Memory B cell (primary cell): ENCODE measurements around the gene TIMM17B.

ENCODE experiments used
- ATAC-seq: fragments of 150-1000 bp; cut with Tn5 transposase; 2 replicates; pipeline ENCODE4 v1.10.0; 2021; ENCODE audit warnings: low read depth, mild to moderate bottlenecking, moderate library complexity
- DNase-seq, 2 donors: peaks; one replicate each; pipeline ENCODE4 v3.0.0; 2022; ENCODE audit warnings: low spot score in 2 of 2
- H3K27ac Mint-ChIP-seq: one replicate; pipeline ENCODE4 v1.8.0; 2022; ENCODE audit warnings: mild to moderate bottlenecking, moderate library complexity, mixed read lengths
- H3K27me3 Mint-ChIP-seq: one replicate; pipeline ENCODE4 v1.8.0; 2022; ENCODE audit warnings: mixed read lengths
- H3K36me3 Mint-ChIP-seq: one replicate; pipeline ENCODE4 v1.8.0; 2022; ENCODE audit warnings: mild to moderate bottlenecking, mixed read lengths
- H3K4me1 Mint-ChIP-seq: one replicate; pipeline ENCODE4 v1.8.0; 2022; ENCODE audit warnings: mixed read lengths
- H3K4me3 Mint-ChIP-seq: one replicate; pipeline ENCODE4 v1.8.0; 2022; ENCODE audit warnings: mild to moderate bottlenecking, moderate library complexity, mixed read lengths
- H3K9me3 Mint-ChIP-seq: one replicate; pipeline ENCODE4 v1.8.0; 2022; ENCODE audit warnings: mixed read lengths

TIMM17B gene

GRCh38 chrX:48927736-48928382, 30.3 kb upstream of the TIMM17B start:
- ATAC-seq (peak; percentile 78), DNase-seq (no peak)
- Mint-ChIP-seq H3K27me3 (no peaks in the 10 kb centered on the region), H3K4me1 (peaks cover 17% of the 10 kb centered on the region), H3K9me3 (no peaks in the 10 kb centered on the region), H3K4me3 (peak overlapping the region; percentile 69), H3K27ac (peak overlapping the region; percentile 75), H3K36me3 (peaks cover 16% of the 10 kb centered on the region)

DNA sequence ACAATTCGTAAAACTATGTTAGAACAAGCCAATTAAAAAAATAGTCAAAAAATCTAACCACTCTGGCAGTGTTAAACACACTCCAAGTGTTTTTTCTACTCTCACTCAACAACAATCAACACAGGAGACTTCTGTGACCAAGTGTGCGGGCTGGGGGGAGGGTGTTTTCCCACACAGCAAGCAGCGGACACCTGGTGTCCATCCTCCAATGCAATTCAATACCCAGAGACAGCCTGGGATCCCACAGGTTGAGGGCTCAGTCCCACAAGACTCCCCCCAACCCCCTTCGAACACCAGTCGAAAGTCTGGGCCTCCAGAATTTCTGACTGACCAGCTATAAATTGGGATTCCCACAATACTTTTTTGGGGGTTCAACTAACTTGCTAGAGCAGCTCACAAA, 29.6 kb upstream of the TIMM17B start:
- Mint-ChIP-seq H3K4me1 (peaks cover 16% of the 10 kb centered on the region), H3K36me3 (peaks cover 18% of the 10 kb centered on the region), H3K9me3 (no peaks in the 10 kb centered on the region), H3K27ac (no peak overlapping the region), H3K27me3 (no peaks in the 10 kb centered on the region), H3K4me3 (no peak overlapping the region)
- ATAC-seq, result no peak
- DNase-seq, result no peak

DNA sequence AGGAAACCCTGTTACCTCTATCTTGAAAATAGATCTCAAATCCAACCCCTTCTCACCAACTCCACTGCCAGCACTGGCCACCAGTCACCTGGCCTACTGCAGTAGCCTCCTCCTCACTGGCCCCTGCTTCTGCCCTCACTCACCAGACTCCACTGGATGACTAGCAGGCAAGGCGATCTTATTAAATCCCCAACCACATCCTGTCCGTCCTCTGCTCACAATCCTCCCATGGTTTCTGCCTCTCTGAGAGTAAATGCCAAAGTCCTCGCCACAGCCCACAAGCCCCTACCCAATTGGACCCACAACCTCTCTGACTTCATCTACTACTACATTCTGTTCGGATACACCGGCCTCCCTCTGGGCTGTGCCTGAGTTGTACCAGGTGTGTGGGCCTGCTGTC, 26.7 kb upstream of the TIMM17B start:
- Mint-ChIP-seq H3K27ac (peak overlapping the region; percentile 80), H3K27me3 (no peaks in the 10 kb centered on the region), H3K36me3 (peaks cover 13% of the 10 kb centered on the region), H3K9me3 (no peaks in the 10 kb centered on the region), H3K4me3 (no peak overlapping the region), H3K4me1 (peaks cover 26% of the 10 kb centered on the region)
- ATAC-seq (no peak), DNase-seq (no peak)

DNA sequence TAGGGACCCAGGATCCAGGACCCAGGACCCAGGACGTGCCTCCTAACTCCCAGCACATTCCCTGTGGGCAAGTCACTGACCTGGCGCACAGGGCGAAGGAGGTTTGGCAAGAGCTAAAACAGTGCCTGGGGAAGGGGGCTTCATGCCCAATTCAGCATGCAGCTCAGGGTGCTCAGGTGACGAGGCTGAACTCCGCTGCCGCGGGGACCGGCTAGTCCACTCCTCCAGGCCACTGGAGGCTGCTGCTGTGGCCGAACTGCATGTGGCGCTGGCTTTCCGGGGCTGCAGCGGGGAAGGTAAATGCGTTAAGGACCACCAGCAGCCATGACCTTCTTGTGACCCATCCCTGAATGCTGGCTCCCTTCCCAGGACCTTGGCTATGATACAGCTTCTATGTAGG, 26.2 kb upstream of the TIMM17B start:
- DNase-seq, result no peak
- H3K27ac Mint-ChIP-seq, result no peak overlapping the region
- H3K9me3 Mint-ChIP-seq, result no peaks in the 10 kb centered on the region
- no peaks in the 10 kb centered on the region for H3K27me3 Mint-ChIP-seq
- H3K4me3 Mint-ChIP-seq, result no peak overlapping the region
- H3K4me1 Mint-ChIP-seq, result peaks cover 26% of the 10 kb centered on the region
- peaks cover 13% of the 10 kb centered on the region for H3K36me3 Mint-ChIP-seq
- ATAC-seq, result no peak

DNA sequence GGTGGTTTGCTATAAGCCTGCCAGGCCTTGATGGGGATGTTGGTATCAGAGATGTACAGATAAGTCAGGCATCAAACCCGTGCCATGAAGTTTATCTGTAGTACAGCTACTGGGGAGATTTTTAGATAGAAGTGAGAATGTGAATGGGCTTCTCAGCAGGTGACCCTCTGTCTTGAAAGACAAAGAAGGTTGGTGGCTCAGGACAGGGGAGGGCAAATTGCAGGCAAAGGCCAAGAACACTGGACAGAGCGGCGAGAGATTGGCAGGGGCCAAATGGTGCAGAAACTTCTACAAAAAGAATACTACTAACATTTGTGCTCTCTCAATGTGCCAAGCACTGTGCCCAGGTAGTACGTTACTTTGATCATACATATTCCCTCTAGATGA, 23.1 kb upstream of the TIMM17B start:
- Mint-ChIP-seq H3K4me3 (peak overlapping the region; percentile 87), H3K4me1 (peaks cover 21% of the 10 kb centered on the region), H3K36me3 (peaks cover 27% of the 10 kb centered on the region), H3K27ac (peak overlapping the region; percentile 95), H3K27me3 (no peaks in the 10 kb centered on the region), H3K9me3 (no peaks in the 10 kb centered on the region)
- ATAC-seq (no peak), DNase-seq (no peak)

- H3K9me3 Mint-ChIP-seq, result no peaks in the 10 kb centered on the region
- DNase-seq (no peak), ATAC-seq (no peak)
- H3K4me1 Mint-ChIP-seq, result peaks cover 24% of the 10 kb centered on the region
- H3K36me3 Mint-ChIP-seq, result peaks cover 23% of the 10 kb centered on the region
- H3K27ac Mint-ChIP-seq, result peak overlapping the region; percentile 95
- H3K4me3 Mint-ChIP-seq, result peak overlapping the region; percentile 87
- H3K27me3 Mint-ChIP-seq, result no peaks in the 10 kb centered on the region
Measured at GRCh38 chrX:48919947-48920717, 22.6 kb upstream of the TIMM17B start.

GRCh38 chrX:48919360-48919841, 21.8 kb upstream of the TIMM17B start:
- Mint-ChIP-seq H3K27ac (peak overlapping the region; percentile 95), H3K4me1 (peaks cover 22% of the 10 kb centered on the region)
- DNase-seq, result no peak

GRCh38 chrX:48918643-48919340, 21.2 kb upstream of the TIMM17B start, which contains the start of gene PIM2:
Gene PIM2 (minus strand): TSS chrX:48919024. CDS start chrX:48918834, 190 bp downstream.
- Mint-ChIP-seq H3K36me3 (peaks cover 22% of the 10 kb centered on the region), H3K4me1 (peaks cover 21% of the 10 kb centered on the region), H3K4me3 (peak within 1 kb of the TSS; percentile 87), H3K9me3 (no peaks in the 10 kb centered on the region), H3K27ac (peak within 1 kb of the TSS; percentile 95), H3K27me3 (no peaks in the 10 kb centered on the region)
- ATAC-seq, result peak; percentile 70
- DNase-seq, result peak; percentile 79 to 83

More at GRCh38 chrX:48919360-48919841, 21.8 kb upstream of the TIMM17B start:
- H3K27me3 Mint-ChIP-seq, result no peaks in the 10 kb centered on the region
- peak overlapping the region; percentile 87 for H3K4me3 Mint-ChIP-seq
- ATAC-seq, result peak; percentile 30
- peaks cover 22% of the 10 kb centered on the region for H3K36me3 Mint-ChIP-seq
- H3K9me3 Mint-ChIP-seq, result no peaks in the 10 kb centered on the region

- H3K4me3 Mint-ChIP-seq, result peak overlapping the region; percentile 87
- no peaks in the 10 kb centered on the region for H3K27me3 Mint-ChIP-seq
- peaks cover 21% of the 10 kb centered on the region for H3K4me1 Mint-ChIP-seq
- peak overlapping the region; percentile 95 for H3K27ac Mint-ChIP-seq
- H3K36me3 Mint-ChIP-seq, result peaks cover 22% of the 10 kb centered on the region
- no peak for DNase-seq
- no peak for ATAC-seq
- no peaks in the 10 kb centered on the region for H3K9me3 Mint-ChIP-seq
Measured at GRCh38 chrX:48918301-48918642, 20.7 kb upstream of the TIMM17B start.

DNA sequence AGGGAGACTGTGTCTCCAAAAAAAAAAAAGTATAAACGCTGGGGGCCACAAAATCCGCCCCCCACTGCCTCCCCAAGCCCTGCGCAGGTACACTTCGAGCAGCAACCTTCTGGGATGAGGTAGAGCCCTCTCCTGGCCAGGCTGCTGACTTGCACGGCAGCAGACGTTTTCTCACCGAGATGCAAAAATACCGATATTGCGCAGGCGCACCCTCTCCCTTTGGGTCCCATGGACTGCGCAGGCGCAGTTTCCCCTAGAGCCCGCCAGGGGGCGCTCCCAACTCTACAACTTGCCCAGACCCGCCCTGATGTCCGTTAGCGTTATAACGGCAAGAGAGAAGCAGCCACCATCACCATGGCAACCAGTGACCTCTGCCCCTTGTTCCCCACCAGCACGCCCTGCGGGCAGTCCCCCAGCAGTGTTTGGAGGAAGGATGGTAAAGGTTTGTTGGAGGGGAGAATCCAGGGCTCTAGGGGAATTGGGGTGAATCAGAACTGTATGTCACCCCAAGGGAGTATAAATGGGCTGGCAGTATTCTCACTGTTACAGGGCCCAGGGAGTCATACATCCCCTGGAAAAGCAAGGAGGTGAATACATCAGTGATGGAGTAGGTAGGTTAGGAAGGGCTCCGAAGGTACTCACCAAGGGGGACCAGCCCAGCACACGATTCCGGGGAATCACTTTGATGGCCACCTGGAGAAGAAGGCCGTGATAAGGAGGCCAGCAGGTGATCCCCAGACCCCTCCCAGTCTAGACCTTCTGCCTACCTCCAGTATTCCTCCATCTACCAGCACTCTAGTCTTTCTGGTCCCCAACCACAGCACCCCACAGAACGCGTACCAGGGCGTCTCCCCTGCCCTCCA, 19.8 kb upstream of the TIMM17B start:
- Mint-ChIP-seq H3K4me1 (peaks cover 23% of the 10 kb centered on the region), H3K36me3 (peaks cover 21% of the 10 kb centered on the region), H3K27ac (peak overlapping the region; percentile 95), H3K4me3 (peak overlapping the region; percentile 87), H3K9me3 (no peaks in the 10 kb centered on the region), H3K27me3 (no peaks in the 10 kb centered on the region)
- ATAC-seq, result peak; percentile 50
- DNase-seq, result peak; percentile 84 to 85

DNA sequence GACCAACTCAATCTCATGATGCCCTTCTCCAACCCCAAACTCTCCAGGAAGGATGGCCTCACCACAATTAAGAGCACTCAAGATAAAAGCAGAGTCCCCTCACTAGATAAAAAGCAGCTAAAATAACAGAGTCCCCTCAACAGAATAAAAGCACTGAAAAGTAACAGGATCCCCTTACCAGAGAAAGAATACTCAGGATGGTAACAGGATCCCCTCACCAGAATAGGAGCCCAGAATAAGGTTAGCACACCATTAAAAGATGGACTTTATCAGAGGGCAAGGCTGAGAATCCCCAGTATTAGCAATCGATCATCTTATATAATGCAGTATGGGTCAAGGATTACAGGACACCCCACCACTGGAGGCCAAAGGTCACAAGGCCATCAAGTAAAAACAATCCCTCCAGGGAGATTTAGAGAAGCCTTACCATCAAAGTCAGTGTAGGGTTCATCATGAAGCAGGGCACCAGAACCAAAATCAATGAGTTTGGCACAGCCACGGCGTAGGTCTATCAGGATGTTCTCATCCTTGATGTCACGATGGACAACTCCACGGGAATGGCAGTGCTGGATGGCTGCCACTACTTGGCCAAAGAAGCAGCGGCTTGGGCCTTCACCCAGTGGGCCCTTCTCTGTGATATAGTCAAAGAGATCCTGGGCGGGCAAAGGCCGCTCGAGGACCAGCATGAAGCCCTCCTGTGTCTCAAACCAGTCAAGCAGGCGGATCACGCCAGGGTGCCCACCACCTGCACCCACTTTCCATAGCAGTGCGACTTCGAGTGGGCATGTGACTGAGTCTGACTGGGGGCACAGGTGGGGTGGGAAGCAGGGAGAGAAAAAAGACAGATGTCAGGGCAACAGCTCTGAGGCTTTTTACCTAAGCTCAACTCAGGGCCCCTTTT, 17.3 kb upstream of the TIMM17B start:
- H3K4me1 Mint-ChIP-seq, result peaks cover 31% of the 10 kb centered on the region
- ATAC-seq, result no peak
- H3K4me3 Mint-ChIP-seq, result peak overlapping the region; percentile 87
- DNase-seq, result no peak
- no peaks in the 10 kb centered on the region for H3K9me3 Mint-ChIP-seq
- no peaks in the 10 kb centered on the region for H3K27me3 Mint-ChIP-seq
- H3K36me3 Mint-ChIP-seq, result peaks cover 21% of the 10 kb centered on the region
- H3K27ac Mint-ChIP-seq, result peak overlapping the region; percentile 99

DNA sequence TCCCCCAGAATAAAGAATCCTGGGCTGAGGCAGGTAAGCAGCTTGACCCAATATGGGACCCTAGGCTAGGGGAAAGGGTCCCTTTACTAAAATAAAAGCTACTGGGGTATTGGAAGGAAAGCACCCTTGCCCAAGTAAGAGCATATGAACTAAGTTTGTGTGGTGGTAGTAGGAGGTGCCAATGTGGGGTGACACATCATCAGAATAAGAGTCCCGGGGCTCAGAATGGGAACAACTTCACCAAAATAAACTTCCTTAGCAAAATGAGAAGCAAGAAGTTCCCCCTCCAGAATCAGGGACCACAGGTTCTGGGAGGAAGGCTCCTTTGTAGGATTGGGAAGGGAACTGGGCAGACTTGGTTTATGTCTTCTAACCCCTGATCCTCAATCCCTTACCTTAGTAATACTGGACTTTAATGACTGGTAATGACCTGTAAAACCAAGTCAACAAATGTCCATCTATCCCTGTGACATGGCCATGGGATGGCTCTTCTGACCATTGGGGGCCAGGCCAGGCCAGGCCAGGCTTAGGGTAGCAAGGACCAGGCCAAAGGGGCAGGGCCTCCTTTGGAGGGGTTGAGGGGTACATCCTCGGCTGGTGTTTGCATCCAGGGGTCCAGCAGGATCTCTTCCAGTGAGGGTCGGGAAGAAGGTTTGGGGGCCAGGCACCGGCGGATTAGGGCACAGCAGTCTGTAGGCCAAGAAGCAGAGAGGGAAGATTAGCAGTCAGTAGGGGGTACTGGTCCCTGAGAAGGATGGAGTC, 16.2 kb upstream of the TIMM17B start:
- peaks cover 28% of the 10 kb centered on the region for H3K4me1 Mint-ChIP-seq
- no peaks in the 10 kb centered on the region for H3K27me3 Mint-ChIP-seq
- no peak for DNase-seq
- H3K9me3 Mint-ChIP-seq, result no peaks in the 10 kb centered on the region
- H3K4me3 Mint-ChIP-seq, result peak overlapping the region; percentile 87
- H3K27ac Mint-ChIP-seq, result peak overlapping the region; percentile 99
- ATAC-seq, result no peak
- H3K36me3 Mint-ChIP-seq, result peaks cover 21% of the 10 kb centered on the region
